ENCODE measurements around the gene SPINK5. TPM values are rescaled to one million over a fixed set of nuclear protein-coding genes. Genes with fewer than 3 reads are reported as not detected.
"Not testable (repeated sequence)": the region's sequence is repeated elsewhere in the genome, so short reads cannot be mapped to it uniquely, and the experiment has no call there.

The SPINK5 gene, protein sequence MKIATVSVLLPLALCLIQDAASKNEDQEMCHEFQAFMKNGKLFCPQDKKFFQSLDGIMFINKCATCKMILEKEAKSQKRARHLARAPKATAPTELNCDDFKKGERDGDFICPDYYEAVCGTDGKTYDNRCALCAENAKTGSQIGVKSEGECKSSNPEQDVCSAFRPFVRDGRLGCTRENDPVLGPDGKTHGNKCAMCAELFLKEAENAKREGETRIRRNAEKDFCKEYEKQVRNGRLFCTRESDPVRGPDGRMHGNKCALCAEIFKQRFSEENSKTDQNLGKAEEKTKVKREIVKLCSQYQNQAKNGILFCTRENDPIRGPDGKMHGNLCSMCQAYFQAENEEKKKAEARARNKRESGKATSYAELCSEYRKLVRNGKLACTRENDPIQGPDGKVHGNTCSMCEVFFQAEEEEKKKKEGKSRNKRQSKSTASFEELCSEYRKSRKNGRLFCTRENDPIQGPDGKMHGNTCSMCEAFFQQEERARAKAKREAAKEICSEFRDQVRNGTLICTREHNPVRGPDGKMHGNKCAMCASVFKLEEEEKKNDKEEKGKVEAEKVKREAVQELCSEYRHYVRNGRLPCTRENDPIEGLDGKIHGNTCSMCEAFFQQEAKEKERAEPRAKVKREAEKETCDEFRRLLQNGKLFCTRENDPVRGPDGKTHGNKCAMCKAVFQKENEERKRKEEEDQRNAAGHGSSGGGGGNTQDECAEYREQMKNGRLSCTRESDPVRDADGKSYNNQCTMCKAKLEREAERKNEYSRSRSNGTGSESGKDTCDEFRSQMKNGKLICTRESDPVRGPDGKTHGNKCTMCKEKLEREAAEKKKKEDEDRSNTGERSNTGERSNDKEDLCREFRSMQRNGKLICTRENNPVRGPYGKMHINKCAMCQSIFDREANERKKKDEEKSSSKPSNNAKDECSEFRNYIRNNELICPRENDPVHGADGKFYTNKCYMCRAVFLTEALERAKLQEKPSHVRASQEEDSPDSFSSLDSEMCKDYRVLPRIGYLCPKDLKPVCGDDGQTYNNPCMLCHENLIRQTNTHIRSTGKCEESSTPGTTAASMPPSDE
- 0.10 TPM in 1 of 2 replicates, not detected in the other for total RNA-seq (2014; rRNA removed; shearing (Covaris generic))

DNA sequence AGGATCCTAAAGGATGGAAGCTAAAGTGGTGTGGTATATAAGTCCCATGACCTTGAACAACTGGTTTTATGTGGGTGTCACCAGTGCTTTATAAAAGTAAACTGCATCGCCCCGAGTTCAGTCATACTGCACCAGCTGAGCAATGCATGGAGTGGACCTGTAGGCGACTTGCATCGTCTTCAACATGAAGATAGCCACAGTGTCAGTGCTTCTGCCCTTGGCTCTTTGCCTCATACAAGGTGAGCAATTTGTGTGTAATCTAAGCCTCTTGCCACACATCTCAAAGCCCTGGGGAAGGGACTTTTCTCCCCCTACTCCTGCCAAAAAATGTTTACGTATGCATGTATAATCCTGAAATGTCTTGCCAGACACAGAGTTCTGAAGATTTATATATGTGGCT lies at the start of gene SPINK5:
Gene SPINK5, plus strand, starts transcription at position 120 of the 400 bp plus-strand sequence. Its CDS starts 65 bp downstream, at position 185.
- DNase-seq (ENCODE audit: low spot score), result no peak

DNA sequence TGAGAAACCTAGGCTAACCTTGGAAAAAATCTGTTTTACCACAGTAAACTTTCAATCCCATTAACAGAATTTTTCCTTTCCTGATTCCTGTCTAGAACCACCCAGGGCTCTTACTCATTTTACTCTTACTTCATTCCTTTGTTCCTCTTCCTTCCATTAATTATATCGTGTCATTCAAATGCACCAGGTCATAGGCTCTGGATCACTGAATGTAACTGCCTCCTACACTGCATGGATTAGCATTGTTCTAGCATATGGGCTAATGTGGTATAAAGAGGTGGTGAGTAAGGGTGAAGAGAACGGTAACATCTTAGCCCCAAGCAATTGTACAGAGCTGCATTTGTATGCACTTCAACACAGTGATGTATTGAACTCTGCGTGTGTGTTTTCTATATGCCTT lies 49.5 kb upstream of the SPINK5 start:
- no peak for DNase-seq (ENCODE audit: low spot score)

DNA sequence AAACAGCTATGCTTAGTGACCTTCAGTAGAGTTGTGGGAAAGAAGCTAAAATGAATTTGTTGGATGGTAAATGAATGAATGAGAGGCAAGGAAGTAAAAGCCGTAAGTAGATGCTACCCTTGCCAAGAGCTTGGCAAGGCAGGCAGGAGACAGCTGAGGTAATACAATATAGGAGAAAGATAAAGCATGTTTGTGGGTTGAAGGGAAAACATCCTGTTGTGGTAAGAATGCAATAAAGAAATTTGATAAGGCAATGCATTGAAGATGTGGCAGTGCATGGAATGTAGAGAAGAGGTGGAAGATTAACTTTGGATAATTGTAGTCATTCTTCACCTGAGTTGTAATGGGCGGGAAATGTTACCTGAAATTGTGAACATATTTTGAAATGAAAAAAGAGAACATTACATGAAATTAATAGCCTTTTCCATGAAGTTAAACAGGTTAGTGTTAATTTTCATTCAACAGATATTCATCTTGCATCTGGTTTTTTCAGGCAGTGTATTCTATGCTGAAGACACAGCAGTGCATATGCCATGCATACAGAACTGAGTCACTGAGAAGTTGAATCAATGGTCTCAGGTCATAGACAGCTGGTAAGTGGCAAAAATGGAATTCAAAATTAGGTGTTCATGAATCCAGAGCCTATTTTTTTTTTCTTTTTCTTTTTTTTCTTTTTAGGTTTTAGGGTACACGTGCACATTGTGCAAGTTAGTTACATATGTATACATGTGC lies 43.4 kb upstream of the SPINK5 start:
- peak; percentile 22 for DNase-seq (ENCODE audit: low spot score)

DNA sequence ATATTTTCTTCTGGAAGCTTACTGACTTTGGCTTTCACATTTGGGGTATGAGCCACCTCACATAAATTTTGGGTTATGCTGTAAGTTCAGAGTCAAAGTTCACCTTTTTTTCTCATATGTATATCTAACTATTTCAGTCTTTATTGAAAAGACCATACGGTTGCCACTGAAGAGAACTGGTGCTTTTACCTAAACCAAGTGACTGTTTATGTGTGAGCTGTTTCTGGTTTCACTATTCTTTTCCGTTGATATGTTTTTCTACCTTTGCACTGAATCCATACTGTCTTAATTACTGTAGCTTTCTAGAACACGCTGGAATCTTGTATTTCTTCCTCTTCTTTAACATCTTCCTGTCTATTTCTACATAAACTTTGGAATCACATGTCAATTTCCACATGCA lies 36.3 kb upstream of the SPINK5 start:
- DNase-seq (ENCODE audit: low spot score), result no peak

DNA sequence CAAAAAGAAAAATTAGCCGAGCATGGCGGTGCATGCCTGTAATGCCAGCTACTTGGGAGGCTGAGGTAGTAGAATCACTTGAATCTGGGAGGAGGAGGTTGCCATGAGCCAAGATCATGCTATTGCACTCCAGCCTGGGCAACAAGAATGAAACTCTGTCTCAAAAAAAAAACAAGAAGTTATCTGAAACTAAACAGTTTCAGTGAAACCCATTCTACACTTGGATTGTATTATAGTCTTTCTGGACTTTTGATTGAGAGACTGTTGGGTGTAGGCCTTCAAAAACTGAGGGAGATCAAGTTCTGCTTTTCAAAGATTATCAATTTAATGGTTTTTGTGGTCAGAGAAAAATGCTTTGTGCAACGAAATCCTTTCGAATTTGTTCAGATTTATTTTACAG lies 34.6 kb upstream of the SPINK5 start:
- no peak for DNase-seq (ENCODE audit: low spot score)

DNA sequence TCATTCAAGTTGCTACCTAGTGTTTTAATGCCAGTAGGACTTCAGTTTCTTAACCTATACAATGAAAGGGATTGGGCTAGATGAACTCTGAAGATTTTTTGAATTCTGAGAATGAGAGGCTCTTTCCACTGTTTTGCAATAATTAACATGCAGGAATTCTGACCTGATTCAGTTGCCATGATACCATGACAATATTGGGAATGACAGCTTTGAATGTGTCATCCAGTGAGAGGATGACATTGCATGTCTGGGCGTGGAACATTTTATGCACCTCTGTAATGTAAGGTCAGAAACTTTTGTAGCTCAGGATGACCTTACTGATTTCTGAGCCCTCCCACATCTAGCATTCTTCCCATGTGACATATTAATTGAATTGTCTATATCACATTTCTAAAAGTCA lies 30.6 kb upstream of the SPINK5 start:
- DNase-seq (ENCODE audit: low spot score), result no peak

DNA sequence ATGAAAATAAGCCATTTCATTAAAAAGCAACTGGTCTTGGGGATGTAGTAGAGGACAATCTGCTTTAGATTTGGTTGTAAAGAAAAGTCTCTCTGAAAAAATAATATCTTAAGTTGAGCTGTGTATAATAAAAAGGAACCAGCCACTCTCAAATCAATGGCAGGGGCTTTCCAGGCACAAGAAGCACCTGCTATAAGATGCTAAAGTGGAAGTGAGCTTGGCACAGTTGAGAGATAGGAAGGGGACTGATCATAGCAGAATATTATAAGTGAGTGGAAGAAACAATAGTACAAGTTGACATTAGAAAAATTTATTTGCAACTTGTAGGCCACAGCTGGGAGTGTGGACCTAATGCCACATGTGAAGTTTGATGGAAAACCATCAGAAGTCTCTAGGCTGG lies 28.1 kb upstream of the SPINK5 start:
- DNase-seq (ENCODE audit: low spot score), result no peak

DNA sequence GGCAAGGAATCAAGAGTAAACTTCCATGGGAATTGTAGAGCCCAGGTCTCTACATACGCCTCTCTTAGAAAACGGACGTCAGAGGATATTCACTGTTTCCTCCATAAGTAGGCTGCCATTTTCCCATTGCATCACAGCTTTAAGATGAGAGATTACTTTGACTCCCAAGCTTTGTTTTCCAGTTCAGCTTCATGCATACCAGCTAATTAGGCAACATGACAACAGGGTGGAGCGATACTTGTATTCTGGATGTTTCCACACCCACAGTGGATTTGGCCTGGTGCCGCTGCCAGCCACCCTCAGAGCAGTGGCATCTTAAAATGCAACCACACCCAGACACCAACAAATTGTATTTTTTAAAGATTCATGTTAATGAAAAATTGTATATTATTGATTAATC lies 20.9 kb upstream of the SPINK5 start:
- no peak for DNase-seq (ENCODE audit: low spot score)

DNA sequence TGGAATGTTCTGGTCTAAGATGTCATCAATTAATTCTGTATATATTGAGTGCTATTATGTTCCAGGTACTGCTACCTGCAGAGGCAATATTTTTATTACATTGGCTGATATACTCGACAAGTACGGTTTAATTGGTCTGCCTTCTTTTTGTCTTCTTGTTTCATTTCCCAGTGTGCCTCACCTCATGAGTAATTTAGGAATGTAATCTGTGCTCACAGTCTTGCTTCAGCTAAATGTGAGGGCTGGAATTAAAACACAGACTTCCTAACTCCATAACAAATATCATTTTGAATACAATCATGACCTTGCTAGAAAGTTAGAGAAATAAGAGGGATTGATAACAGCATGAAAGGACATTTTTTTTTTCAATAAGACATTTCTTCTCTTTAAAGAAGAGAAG lies 20.1 kb upstream of the SPINK5 start:
- DNase-seq (ENCODE audit: low spot score), result no peak

DNA sequence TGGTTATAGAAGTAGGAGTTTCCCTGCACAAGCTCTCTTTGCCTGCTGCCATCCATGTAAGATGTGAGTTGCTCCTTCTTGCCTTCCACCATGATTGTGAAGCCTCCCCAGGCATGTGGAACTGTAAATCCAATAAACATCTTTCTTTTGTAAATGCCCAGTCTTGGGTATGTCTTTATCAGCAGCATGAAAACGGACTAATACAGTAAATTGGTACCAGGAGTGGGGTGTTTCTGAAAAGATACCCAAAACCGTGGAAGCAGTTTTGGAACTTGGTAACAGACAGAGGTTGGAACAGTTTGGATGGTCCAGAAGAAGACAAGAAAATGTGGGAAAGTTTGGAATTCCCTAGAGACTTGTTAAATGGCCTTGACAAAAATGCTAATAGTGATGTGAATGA lies 8.6 kb upstream of the SPINK5 start:
- not testable (repeated sequence) for DNase-seq (ENCODE audit: low spot score)

DNA sequence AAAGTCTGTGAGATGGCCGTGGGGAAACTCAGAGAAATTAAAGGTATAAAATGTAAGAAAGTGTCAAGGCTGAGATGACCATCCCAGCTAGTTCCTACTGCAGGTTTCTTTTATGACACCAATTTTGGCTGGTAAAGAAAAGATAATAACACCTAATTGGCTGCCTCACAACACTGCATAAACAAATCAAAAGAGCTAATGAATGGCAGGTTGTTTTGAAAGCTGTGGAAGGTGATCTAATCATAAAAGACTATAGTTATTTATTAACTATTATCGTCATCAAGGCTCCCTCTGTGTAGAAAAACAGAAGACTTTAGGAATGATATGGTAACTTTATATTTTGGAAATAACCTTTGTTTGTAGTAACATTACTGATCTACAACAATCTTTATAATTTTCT lies 3.5 kb upstream of the SPINK5 start:
- DNase-seq (ENCODE audit: low spot score), result no peak

DNA sequence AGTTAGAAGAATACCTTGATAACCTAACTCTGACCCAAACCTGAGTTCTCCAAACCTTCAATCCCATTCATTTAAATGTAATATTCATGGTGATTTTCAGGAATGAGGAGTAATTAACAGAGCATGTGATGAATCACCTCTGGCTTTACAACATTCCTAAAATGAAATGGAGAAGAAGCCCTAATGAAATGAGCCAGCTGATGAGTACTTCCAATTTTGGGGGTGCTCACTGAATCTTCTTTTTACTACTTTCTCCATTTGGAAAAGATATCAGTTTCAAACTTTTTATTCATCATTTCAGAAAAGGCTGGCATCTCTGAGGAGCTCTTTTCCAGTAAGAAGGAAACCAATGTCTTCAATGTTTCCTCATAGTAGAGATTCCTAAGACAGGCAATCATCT lies 2.9 kb upstream of the SPINK5 start:
- DNase-seq (ENCODE audit: low spot score), result no peak

DNA sequence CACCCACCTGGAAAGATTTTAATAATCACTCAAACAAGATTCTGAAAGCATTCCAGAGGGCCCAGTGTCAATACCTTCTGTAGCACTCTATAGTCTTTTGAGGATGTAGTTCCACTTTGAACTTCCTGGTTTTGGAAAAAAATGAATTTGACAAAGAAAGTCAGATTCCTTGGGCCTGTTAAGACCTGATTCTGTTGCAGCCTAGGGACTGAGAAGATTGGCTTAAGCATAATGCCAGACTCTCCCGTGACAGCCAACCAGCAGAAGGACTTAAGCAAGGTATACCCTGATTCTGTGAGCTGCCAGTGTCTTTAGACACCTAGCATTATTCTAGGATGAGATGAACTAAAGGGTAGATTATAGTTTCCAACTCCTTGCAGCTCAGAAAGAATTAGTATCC lies 6.8 kb downstream of the SPINK5 start:
- DNase-seq (ENCODE audit: low spot score), result no peak

DNA sequence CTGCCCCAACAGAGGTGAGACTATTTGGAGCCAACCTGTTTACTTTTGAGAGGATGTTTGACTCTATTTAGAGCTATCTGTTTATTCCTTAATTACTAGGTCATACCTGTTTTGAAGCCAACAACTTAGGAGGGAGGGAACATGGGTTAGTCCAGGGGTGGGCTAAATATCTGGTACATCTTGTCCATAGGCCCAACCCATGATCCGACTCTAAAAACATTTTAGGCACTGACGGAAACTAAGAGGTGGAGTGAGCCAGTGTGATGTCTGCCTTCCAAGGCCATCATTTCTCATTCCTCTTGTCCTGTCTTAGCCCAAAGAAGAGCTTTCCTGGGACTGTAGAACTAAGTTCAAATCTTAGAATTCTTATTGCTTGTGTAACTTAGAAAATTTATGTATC lies 8.4 kb downstream of the SPINK5 start:
- no peak for DNase-seq (ENCODE audit: low spot score)

DNA sequence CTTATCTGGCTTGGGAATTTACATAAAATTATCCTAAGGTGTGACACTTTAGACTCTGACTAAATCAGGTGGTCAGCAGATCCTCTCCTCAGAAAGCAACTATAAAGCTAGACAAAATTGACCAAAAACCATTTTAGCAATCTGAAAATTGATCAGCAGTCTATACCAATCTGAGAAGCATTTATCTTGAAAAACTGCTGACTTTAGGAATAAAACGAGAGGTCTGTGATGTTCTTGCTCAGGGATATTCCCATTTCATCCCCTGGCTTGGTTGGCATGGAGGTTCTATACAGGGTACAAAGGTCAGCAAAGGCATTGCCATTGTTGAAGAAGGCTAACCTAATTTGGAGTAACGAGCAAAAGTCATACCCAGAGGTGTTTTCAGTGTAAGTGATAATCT lies 11.7 kb downstream of the SPINK5 start:
- no peak for DNase-seq (ENCODE audit: low spot score)

DNA sequence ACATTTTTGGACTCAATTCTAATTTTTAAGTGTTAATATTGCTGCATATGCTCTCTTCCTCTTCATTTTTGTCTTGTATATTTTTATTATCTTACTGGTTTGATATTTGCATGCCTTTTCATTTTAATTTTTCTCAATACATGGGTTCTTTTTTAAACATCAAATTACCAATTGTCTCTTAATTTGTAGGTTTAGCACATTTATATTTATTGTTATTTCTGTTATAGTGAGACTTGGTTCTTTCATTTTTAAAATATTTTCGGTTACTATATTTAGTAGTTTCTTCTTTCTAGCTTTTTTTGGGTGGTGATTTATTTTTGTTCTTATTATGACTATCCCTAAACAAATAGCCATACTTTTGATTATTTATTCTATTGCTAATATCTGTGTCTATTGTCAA lies 19.4 kb downstream of the SPINK5 start:
- DNase-seq (ENCODE audit: low spot score), result no peak

DNA sequence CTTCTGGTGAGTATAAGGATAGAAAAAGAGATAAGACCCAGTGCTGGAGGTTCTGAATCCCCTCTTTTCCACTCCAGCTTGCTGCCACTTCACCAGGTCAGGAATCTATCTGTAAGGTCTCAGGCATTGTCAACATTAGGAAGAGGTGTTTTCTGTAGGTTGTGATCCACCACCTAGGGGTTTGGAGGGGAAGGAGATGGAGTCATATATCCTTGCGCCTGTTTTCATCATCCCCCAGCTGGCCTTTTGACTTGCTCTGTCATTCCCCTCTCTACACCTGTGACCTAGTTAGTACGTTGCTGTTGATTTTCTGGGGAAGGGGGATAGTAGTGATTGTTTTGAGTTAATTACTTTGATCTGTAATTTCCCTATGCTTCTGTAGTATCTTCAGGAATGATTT lies 20.5 kb downstream of the SPINK5 start:
- DNase-seq (ENCODE audit: low spot score), result no peak

DNA sequence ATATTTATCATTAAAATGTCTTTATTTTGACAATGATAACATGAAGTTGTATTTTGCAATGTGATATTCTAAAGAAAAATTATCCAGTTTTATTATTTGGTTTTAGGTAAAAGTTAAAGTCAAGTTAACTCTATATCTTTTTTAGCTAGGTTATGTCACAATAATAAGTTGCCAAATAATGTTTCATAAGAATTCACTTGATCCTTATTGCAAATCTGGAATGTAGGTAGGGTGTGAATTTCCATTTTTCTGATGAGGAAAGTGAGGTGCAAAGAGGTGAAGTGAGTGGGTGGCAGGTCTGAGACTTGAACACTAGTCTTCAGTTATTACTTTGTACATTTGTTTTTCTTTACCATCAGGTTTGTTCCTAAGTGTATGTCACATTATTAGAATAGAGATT lies 21.5 kb downstream of the SPINK5 start:
- no peak for DNase-seq (ENCODE audit: low spot score)

DNA sequence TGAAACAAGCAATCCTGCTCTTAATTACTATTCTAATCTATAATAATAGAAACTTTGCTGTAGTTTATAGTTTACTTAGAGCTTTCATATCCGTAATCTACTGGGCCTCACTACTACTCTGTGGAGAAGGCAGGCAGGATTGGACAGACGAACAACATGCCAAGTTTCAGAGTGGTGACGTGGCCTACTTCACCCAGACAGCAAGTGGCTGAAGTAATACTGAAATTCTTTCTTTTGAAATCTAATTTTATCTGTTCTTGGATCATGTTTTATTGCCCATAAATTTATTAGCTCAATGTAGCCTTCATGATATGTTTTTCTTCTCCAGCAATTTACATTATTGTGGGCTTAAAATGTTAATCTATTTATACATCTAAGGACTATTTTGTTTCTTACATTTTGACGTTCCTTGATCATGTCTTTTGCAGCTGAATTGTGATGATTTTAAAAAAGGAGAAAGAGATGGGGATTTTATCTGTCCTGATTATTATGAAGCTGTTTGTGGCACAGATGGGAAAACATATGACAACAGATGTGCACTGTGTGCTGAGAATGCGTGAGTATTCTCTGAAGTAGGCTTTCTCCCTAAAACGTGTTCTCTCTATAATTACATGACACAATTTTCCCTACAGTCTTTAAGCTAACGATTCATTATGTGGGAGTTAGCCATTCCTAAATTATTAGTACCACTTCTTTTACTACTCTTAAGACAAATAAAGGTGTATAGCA lies 22.4 kb downstream of the SPINK5 start:
- no peak for DNase-seq (ENCODE audit: low spot score)

DNA sequence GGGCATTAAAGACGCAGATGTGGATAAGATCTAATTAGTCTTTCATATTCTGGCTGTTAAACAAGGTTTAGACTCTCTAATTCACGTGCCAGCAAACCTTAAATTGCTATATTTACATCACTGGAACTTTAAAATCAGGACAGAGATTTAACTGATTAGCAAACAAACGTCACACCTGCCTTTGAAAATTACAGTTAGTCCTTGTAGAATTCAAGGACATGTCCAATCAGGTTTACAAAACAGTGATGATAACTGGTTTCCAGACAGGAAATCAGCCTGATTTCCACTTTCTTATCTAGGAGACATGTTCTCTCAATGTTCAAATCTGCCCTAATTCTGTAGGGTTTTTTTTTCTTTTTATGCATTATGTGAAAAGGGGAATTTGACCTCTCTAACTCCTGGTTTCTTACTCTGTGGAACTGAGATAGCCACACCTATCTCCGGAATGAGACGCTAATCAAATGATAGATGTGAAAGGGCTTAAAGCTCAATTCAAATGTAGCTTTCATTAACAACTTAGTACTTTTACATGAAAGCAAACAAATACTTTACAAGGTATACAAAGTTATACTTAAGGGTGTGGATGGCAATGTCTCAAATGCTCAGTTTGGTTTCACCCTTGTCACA lies 26.5 kb downstream of the SPINK5 start:
- no peak for DNase-seq (ENCODE audit: low spot score)

DNA sequence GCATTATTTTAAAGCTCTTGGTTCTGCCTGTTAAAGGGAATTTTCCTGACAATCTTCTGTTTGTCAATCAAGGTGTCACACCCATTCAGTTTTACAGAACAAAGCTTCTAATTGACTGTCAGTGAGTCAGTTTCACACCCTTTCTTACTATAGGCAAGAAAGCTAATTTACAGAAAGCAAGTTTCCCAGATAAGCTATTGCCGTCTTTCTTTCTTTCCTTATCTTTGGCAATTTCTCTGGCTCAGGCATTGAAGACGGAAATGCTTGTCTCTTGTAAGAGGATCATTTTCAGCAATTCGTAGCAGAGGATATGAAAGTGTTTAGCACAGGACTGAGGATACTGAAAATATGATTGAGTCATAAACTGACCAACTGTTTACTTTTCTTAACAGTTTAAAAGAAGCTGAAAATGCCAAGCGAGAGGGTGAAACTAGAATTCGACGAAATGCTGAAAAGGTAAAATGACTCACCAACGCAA lies 27.0 kb downstream of the SPINK5 start:
- peak; percentile 11 for DNase-seq (ENCODE audit: low spot score)

All from H4 (cell line).